ENCODE measurements around the gene FAM209A. TPM values are rescaled to one million over a fixed set of nuclear protein-coding genes. Genes with fewer than 3 reads are reported as not detected.
A peak's percentile ranks its signal among the peaks of the same experiment; 100 is the strongest.
"Not testable (repeated sequence)": the region's sequence is repeated elsewhere in the genome, so short reads cannot be mapped to it uniquely, and the experiment has no call there.

FAM209A gene
- polyA plus RNA-seq, 3 donors = 0.19 to 3.6 TPM; not detected in 1

DNA sequence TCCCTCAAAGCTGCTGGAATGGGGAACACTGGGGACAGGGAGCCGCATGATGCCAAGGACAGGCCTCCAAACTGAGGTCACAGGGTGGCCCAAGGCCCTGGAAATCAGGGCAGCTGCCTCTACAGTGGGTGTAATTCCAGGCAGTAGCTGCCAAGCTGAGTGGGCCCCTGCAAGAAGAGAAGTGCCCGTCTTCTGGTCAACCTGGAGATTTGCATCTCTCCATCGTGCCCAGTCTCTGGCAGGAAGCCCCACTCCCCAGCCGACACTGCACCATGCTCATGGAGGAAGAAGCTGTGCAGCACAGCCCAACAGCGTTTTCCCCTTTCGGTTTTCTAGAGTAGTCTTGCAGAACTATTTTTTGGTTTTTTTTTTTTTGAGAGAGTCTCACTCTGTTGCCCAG, 2.2 kb upstream of the FAM209A start:
- peaks cover 43 to 45% of the 10 kb centered on the region in 2 donors for H3K36me3 Mint-ChIP-seq
- no peaks in the 10 kb centered on the region for H3K4me1 Mint-ChIP-seq
- no peak overlapping the region for H3K4me3 ChIP-seq (replicated peaks in 1 of 3; ENCODE audit: low read depth in 2 of 3, low read length in 3 of 3)
- 54% methylated on average over 6 of the region's 6 CpGs for WGBS (ENCODE audit: insufficient coverage)
- H3K27ac Mint-ChIP-seq = peak overlapping the region in 1 of 7 donors; percentile 61
- no peak overlapping the region for H3K9ac ChIP-seq (ENCODE audit: insufficient read depth, low read length, poor library complexity, severe bottlenecking)
- H3K79me2 ChIP-seq (ENCODE audit: insufficient read depth, low read length) = no peaks in the 10 kb centered on the region
- H3K4me1 ChIP-seq (ENCODE audit: control insufficient read depth in 1 of 2, insufficient read depth in 2 of 2, low read length in 2 of 2) = no peaks in the 10 kb centered on the region
- H3K9me3 ChIP-seq (replicated peaks in 1 of 2; ENCODE audit: control insufficient read depth in 1 of 2, insufficient read depth in 1 of 2, low read length in 2 of 2) = peaks cover 35 to 38% of the 10 kb centered on the region in 2 donors
- no peak overlapping the region for H3K4me3 Mint-ChIP-seq
- peaks cover 0 to 2% (median 0%) of the 10 kb centered on the region in 3 donors for H3K27me3 Mint-ChIP-seq (ENCODE audit: low read depth in 3 of 3)
- DNase-seq = no peak
- intact Hi-C loops (cut with micrococcal nuclease) = no loop called here
- no peaks in the 10 kb centered on the region for H4K20me1 ChIP-seq (ENCODE audit: insufficient read depth, low read length)
- H3K36me3 ChIP-seq (replicated peaks in 1 of 2; ENCODE audit: control insufficient read depth in 1 of 2, insufficient read depth in 2 of 2, low read length in 2 of 2) = peaks cover 34 to 42% of the 10 kb centered on the region in 2 donors
- H3K9me3 Mint-ChIP-seq = peaks cover 34 to 40% (median 38%) of the 10 kb centered on the region in 7 donors
- H3K27me3 ChIP-seq (ENCODE audit: control insufficient read depth in 2 of 2, insufficient read depth in 2 of 2, low read length in 2 of 2) = no peaks in the 10 kb centered on the region
- TF ChIP-seq CTCF (IDR thresholded peaks at IDR 0.05) = no peak
- no peak overlapping the region for H3K27ac ChIP-seq (ENCODE audit: low read depth in 1 of 2, low read length in 2 of 2)
- H3K4me2 ChIP-seq (replicated peaks; ENCODE audit: extremely low read depth, low read length, poor library complexity, severe bottlenecking) = no peak overlapping the region
- no peak overlapping the region for H2AFZ ChIP-seq (ENCODE audit: insufficient read depth, low read depth, low read length, poor library complexity, severe bottlenecking)

DNA sequence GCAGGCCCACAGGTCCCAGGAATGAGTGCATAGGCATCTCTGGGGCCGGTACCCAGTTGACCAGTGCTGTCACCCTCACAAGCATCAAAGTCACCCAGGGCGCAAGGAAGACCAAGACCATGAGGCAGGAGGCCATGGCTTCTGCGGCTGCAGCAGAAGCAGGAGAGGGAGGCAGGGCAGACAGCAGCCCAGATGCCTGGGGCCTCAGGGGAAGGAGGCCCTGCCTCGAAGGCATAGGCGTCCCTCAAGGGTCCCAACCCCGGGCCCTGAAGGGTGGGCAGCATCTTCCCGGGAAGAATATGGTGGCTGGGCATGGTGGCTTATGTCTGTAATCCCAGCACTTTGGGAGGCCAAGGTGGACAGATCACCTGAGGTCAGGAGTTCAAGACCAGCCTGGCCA, 3.0 kb downstream of the FAM209A start:
- H3K9me3 Mint-ChIP-seq = peaks cover 0 to 2% (median 0%) of the 10 kb centered on the region in 7 donors
- TF ChIP-seq CTCF (IDR thresholded peaks at IDR 0.05) = no peak
- no peak overlapping the region for H3K27ac Mint-ChIP-seq
- no peaks in the 10 kb centered on the region for H4K20me1 ChIP-seq (ENCODE audit: insufficient read depth, low read length)
- no peaks in the 10 kb centered on the region for H3K36me3 ChIP-seq (replicated peaks in 1 of 2; ENCODE audit: control insufficient read depth in 1 of 2, insufficient read depth in 2 of 2, low read length in 2 of 2)
- intact Hi-C loops (cut with micrococcal nuclease) = no loop called here
- DNase-seq = no peak
- H3K4me3 Mint-ChIP-seq = no peak overlapping the region
- no peaks in the 10 kb centered on the region for H3K4me1 ChIP-seq (ENCODE audit: control insufficient read depth in 1 of 2, insufficient read depth in 2 of 2, low read length in 2 of 2)
- H3K4me3 ChIP-seq (replicated peaks in 1 of 3; ENCODE audit: low read depth in 2 of 3, low read length in 3 of 3) = no peak overlapping the region
- no peaks in the 10 kb centered on the region for H3K36me3 Mint-ChIP-seq
- H3K4me1 Mint-ChIP-seq = no peaks in the 10 kb centered on the region
- H3K9ac ChIP-seq (ENCODE audit: insufficient read depth, low read length, poor library complexity, severe bottlenecking) = no peak overlapping the region
- H3K27ac ChIP-seq (ENCODE audit: low read depth in 1 of 2, low read length in 2 of 2) = no peak overlapping the region
- H3K27me3 ChIP-seq (ENCODE audit: control insufficient read depth in 2 of 2, insufficient read depth in 2 of 2, low read length in 2 of 2) = no peaks in the 10 kb centered on the region
- peaks cover 0 to 5% (median 2%) of the 10 kb centered on the region in 3 donors for H3K27me3 Mint-ChIP-seq (ENCODE audit: low read depth in 3 of 3)
- no peaks in the 10 kb centered on the region for H3K9me3 ChIP-seq (replicated peaks in 1 of 2; ENCODE audit: control insufficient read depth in 1 of 2, insufficient read depth in 1 of 2, low read length in 2 of 2)
- H3K4me2 ChIP-seq (replicated peaks; ENCODE audit: extremely low read depth, low read length, poor library complexity, severe bottlenecking) = no peak overlapping the region
- no peaks in the 10 kb centered on the region for H3K79me2 ChIP-seq (ENCODE audit: insufficient read depth, low read length)
- 100% methylated on average over 4 of the region's 7 CpGs for WGBS (ENCODE audit: insufficient coverage)
- no peak overlapping the region for H2AFZ ChIP-seq (ENCODE audit: insufficient read depth, low read depth, low read length, poor library complexity, severe bottlenecking)

DNA sequence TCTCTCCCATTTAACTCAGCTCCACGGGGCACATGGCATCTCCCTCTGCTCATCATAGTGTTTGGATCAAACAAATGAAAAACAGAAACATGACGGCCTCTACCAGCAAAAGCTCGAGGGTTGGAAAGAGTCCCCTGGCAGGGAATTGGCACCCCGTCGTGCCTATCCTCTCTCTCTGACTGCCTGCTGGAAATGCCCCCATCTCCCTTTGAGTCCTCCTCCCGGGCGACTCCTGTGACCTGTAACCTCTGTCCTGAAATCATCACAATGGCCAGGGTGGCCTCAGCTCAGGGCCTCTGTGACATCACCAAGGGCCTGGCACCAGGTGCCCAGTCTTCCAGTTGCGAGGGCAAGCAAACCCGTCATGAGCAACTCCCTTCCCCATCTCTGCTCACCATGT, 8.4 kb downstream of the FAM209A start, which contains the start of gene FAM209B:
Gene FAM209B, plus strand, starts transcription at position 301 of the 400 bp plus-strand sequence. Its CDS starts 96 bp downstream, at position 397.
- intact Hi-C loops (cut with micrococcal nuclease); H3K4me2 ChIP-seq (replicated peaks; ENCODE audit: extremely low read depth, low read length, poor library complexity, severe bottlenecking); H2AFZ ChIP-seq (ENCODE audit: insufficient read depth, low read depth, low read length, poor library complexity, severe bottlenecking); H3K9ac ChIP-seq (ENCODE audit: insufficient read depth, low read length, poor library complexity, severe bottlenecking); H3K79me2 ChIP-seq (ENCODE audit: insufficient read depth, low read length); H4K20me1 ChIP-seq (ENCODE audit: insufficient read depth, low read length); H3K27ac ChIP-seq (ENCODE audit: low read depth in 1 of 2, low read length in 2 of 2); H3K9me3 ChIP-seq (replicated peaks in 1 of 2; ENCODE audit: control insufficient read depth in 1 of 2, insufficient read depth in 1 of 2, low read length in 2 of 2); H3K4me3 ChIP-seq (replicated peaks in 1 of 3; ENCODE audit: low read depth in 2 of 3, low read length in 3 of 3); H3K27me3 ChIP-seq (ENCODE audit: control insufficient read depth in 2 of 2, insufficient read depth in 2 of 2, low read length in 2 of 2); H3K4me3 Mint-ChIP-seq; H3K36me3 Mint-ChIP-seq; H3K27me3 Mint-ChIP-seq (ENCODE audit: low read depth in 3 of 3); H3K4me1 ChIP-seq (ENCODE audit: control insufficient read depth in 1 of 2, insufficient read depth in 2 of 2, low read length in 2 of 2); H3K4me1 Mint-ChIP-seq; H3K9me3 Mint-ChIP-seq; H3K36me3 ChIP-seq (replicated peaks in 1 of 2; ENCODE audit: control insufficient read depth in 1 of 2, insufficient read depth in 2 of 2, low read length in 2 of 2); DNase-seq: not testable (repeated sequence)
- peak within 1 kb of the TSS in 1 of 7 donors; percentile 61 for H3K27ac Mint-ChIP-seq
- 92% methylated on average over 2 of the region's 9 CpGs for WGBS (ENCODE audit: insufficient coverage)

Measured in CD14-positive monocyte (primary cell).